Tibial artery (tissue), 4 donors: ENCODE measurements around the gene SOCS2.
A peak's percentile ranks its signal among the peaks of the same experiment; 100 is the strongest.
"Not testable (repeated sequence)": the region's sequence is repeated elsewhere in the genome, so short reads cannot be mapped to it uniquely, and the experiment has no call there.

Source experiments
- DNase-seq, 2 donors: peaks; one replicate each; pipeline ENCODE4 v3.0.0-alpha.2; 2019
- H3K27ac ChIP-seq, 2 donors: fragments of 200-600 bp; sonication (generic) in 1 of 2; 1 replicate in 1 of 2; 2 replicates in 1 of 2; pipeline ENCODE4 v1.5.1; 2018 to 2019; ENCODE audit warnings: mild to moderate bottlenecking in 1 of 2
- H3K27me3 ChIP-seq, 2 donors: fragments of 200-600 bp; sonication (generic) in 1 of 2; one replicate each; pipeline versions ENCODE4 v1.5.1 to v1.6.0; 2016 to 2019
- H3K36me3 ChIP-seq, 3 donors: fragments of 200-600 bp; sonication (generic) in 2 of 3; one replicate each; pipeline ENCODE4 v1.5.1; 2016 to 2019; ENCODE audit warnings: mild to moderate bottlenecking in 2 of 3
- H3K4me1 ChIP-seq, 4 donors: fragments of 200-600 bp; sonication (generic) in 2 of 4; 1 replicate in 3 of 4; 2 replicates in 1 of 4; pipeline ENCODE4 v1.5.1; 2016 to 2019
- H3K4me3 ChIP-seq, 2 donors: fragments of 200-600 bp; sonication (generic) in 1 of 2; 1 replicate in 1 of 2; 2 replicates in 1 of 2; pipeline ENCODE4 v1.5.1; 2018 to 2019; ENCODE audit warnings: mild to moderate bottlenecking in 2 of 2
- H3K9me3 ChIP-seq, 3 donors: fragments of 200-600 bp; sonication (generic) in 1 of 3; one replicate each; pipeline ENCODE4 v1.5.1; 2016 to 2019
- CTCF ChIP-seq, 2 experiments: fragments of 200-600 bp in 1 of 2; fragments of 450-650 bp in 1 of 2; IDR thresholded peaks; one replicate each; pipeline ENCODE4 v1.5.1; 2017 to 2019; ENCODE audit warnings: antibody characterized with exemption in 2 of 2, mild to moderate bottlenecking in 1 of 2, moderate library complexity in 1 of 2
- intact Hi-C: fragments of 100-400 bp; cut with DNase I; formaldehyde crosslinking; loops from one replicate; pipeline ENCODE4 v1.15.0; 2023; ENCODE audit warnings: low total_unique reads

Gene SOCS2

DNA sequence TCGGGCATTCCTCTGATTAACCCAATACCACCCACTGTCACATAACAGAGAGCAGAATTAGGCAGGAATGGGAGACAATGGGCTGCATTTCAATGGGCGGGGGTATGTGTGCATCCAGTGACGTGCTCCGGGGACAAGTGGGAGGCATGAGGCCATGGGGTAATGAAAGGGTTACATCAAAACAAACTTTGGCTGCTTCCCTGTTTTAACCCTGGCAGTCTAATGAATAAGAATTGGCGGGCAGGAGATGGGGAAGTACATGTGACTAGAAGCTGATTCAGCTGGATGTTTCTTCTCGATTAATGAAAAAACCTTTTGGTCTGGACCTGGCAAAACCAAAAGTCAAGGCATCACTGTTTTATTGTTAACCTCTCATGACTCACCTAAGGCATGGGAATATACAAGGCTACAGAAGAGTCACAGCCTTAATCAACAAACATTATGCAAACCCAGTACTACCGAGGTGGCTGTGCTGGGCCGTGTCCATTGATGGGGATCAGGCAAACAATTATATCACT lies 44.2 kb downstream of the SOCS2 start:
- H3K27me3 ChIP-seq: no peaks in the 10 kb centered on the region
- TF ChIP-seq CTCF (IDR thresholded peaks at IDR 0.05): no peak
- H3K4me1 ChIP-seq: peaks cover 0 to 1% (median under 1%) of the 10 kb centered on the region in 4 donors
- intact Hi-C loops: no loop called here
- H3K9me3 ChIP-seq: no peaks in the 10 kb centered on the region
- H3K27ac ChIP-seq: no peak overlapping the region
- no peak for DNase-seq
- no peak overlapping the region for H3K4me3 ChIP-seq
- H3K36me3 ChIP-seq: no peaks in the 10 kb centered on the region

DNA sequence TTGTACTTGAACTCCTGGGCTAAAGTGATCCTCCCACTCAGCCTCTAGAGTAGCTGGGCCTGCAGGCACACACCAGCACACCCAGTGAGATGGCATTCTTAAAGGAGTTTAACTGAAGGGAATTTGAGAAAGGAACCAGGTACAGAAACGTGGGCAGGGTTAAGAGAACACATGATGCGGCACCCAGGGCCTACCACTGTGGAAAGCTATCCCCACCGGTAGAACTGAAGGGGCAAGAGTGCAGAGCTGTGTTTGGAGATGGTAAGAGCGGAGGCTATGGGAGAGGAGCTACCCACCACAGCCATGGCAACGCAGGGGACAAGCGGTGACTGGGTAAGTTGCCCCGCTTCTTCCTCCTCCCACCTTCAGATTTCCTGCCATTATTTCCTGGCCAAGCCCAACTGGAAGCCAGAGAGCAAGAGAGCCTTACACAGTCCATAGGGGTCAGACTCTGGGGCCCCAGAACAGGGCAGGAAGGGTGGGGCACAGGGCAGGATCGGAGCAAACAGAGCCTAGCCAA lies 46.5 kb downstream of the SOCS2 start:
- intact Hi-C loops: no loop called here
- Histone ChIP-seq H3K4me3 (no peak overlapping the region), H3K4me1 (peaks cover 0 to 13% (median 8%) of the 10 kb centered on the region in 4 donors), H3K9me3 (no peaks in the 10 kb centered on the region), H3K36me3 (no peaks in the 10 kb centered on the region), H3K27me3 (no peaks in the 10 kb centered on the region), H3K27ac (no peak overlapping the region)
- DNase-seq: no peak
- no peak for TF ChIP-seq CTCF (IDR thresholded peaks at IDR 0.05)

- no peaks in the 10 kb centered on the region for H3K36me3 ChIP-seq
- H3K27me3 ChIP-seq: no peaks in the 10 kb centered on the region
- no peaks in the 10 kb centered on the region for H3K9me3 ChIP-seq
- TF ChIP-seq CTCF (IDR thresholded peaks at IDR 0.05): no peak
- H3K4me1 ChIP-seq: peaks cover 0 to 17% (median 8%) of the 10 kb centered on the region in 4 donors
- intact Hi-C loops: no loop called here
- H3K4me3 ChIP-seq: no peak overlapping the region
- no peak for DNase-seq
- peak overlapping the region in 1 of 2 donors; percentile 24 for H3K27ac ChIP-seq
Observed at GRCh38 chr12:93621986-93622385, 49.5 kb downstream of the SOCS2 start.

- H3K27ac ChIP-seq: peak overlapping the region in 1 of 2 donors; percentile 24
- no peak overlapping the region for H3K4me3 ChIP-seq
- intact Hi-C loops: no loop called here
- no peaks in the 10 kb centered on the region for H3K27me3 ChIP-seq
- H3K36me3 ChIP-seq: no peaks in the 10 kb centered on the region
- no peak for DNase-seq
- H3K9me3 ChIP-seq: no peaks in the 10 kb centered on the region
- TF ChIP-seq CTCF (IDR thresholded peaks at IDR 0.05): no peak
- H3K4me1 ChIP-seq: peaks cover 0 to 17% (median 8%) of the 10 kb centered on the region in 4 donors
Observed at GRCh38 chr12:93622485-93622884, 50.0 kb downstream of the SOCS2 start.

- Histone ChIP-seq H3K36me3 (no peaks in the 10 kb centered on the region), H3K27me3 (no peaks in the 10 kb centered on the region), H3K4me3 (no peak overlapping the region), H3K9me3 (no peaks in the 10 kb centered on the region), H3K27ac (peak overlapping the region in 1 of 2 donors; percentile 36), H3K4me1 (peaks cover 0 to 17% (median 8%) of the 10 kb centered on the region in 4 donors)
- intact Hi-C loops: no loop called here
- no peak for DNase-seq
- TF ChIP-seq CTCF (IDR thresholded peaks at IDR 0.05): no peak
Observed at GRCh38 chr12:93624595-93625294, 52.3 kb downstream of the SOCS2 start.

DNA sequence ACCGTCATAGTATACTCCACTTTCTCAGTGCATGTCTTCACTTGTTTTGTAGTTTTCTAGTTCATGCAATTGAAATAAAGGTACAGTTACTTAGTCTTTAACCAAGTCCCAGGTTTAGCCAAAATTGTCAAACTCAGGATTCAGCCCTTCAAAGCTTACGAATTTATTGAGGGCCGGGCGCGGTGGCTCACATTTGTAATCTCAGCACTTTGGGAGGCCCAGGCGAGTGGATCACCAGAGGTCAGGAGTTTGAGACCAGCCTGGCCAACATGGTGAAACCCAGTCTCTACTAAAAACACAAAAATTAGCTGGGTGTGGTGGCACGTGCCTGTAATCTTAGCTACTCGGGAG lies 52.8 kb downstream of the SOCS2 start:
- H3K4me3 ChIP-seq, H3K9me3 ChIP-seq, H3K36me3 ChIP-seq, H3K27ac ChIP-seq, H3K27me3 ChIP-seq, DNase-seq, intact Hi-C loops: not testable (repeated sequence)
- peaks cover 0 to 17% (median 8%) of the 10 kb centered on the region in 4 donors for H3K4me1 ChIP-seq
